ENCODE data around the gene DENND1A.

Gene DENND1A

GRCh38 chr9:123591283-123591682, 338.6 kb downstream of the DENND1A start:
- in situ Hi-C loops (cut with HindIII; ENCODE audit: low sequenced_read_pairs), result no loop called here

- in situ Hi-C loops (cut with HindIII; ENCODE audit: low sequenced_read_pairs), result no loop called here
Observed at GRCh38 chr9:123590499-123590898, 339.4 kb downstream of the DENND1A start.

DNA sequence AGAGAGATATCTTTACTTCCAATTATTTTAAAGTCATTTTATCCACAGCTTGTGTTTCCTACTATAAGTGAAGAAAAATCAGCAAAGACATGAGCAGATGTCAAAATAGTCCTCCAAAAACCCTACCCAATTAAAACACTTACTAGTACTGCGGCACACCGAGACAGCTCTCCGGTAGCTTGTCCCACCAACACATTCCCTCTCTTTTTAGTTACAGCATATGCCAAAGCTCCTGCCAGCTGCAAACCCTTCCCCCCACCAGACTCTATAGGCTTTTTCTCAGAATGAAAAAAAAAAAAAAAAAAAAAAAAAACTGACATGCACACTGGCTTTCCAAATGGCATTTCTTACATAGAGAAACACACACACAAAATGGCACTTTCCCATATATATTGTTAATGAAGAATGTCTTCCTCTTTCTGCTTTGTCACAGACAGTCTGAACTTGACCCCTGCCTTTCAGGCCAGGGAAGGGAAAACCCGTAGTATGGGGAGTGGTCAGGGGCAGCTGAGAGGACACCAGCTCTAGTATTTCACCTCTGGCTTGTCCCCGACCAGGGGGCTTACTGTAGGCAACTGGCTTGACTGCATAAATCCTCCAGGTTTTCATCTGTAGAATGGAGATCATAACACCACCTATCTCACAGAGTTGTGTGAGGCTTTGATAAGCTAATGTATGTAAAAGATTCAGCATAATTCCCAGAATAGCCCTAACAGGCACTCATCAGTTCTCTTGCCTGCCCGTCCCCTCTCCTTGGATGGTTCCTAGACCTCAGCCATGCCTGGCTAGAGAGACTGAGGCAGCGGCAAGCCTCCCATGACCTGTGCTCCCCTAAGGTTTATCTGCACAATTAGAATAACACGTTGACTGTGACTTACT, 340.3 kb downstream of the DENND1A start:
- in situ Hi-C loops (cut with HindIII; ENCODE audit: low sequenced_read_pairs), result no loop called here

- in situ Hi-C loops (cut with HindIII; ENCODE audit: low sequenced_read_pairs), result no loop called here
Observed at GRCh38 chr9:123586275-123586674, 343.7 kb downstream of the DENND1A start.

- in situ Hi-C loops (cut with HindIII; ENCODE audit: low sequenced_read_pairs), result no loop called here
Observed at GRCh38 chr9:123584202-123585176, 345.4 kb downstream of the DENND1A start.

GRCh38 chr9:123583646-123584045, 346.3 kb downstream of the DENND1A start:
- in situ Hi-C loops (cut with HindIII; ENCODE audit: low sequenced_read_pairs), result no loop called here

DNA sequence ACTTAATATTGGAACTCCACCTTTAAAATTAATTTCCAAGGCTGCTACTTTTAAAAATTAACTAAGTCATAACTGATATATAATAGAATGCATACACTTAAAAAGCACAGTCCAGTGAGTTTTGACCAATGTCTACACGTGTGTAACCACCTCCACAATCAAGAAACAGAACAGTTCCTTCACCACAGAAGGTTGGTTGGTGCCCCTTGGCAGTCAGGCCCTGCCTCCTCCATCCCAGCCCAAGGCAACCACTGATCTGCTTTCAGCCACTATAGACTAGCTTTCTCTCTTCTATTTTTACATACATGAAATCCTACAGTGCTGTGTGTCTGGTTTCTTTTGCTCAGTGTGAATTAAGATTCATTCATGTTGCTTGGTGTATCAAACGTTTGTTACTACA, 358.7 kb downstream of the DENND1A start:
- in situ Hi-C loops (cut with HindIII; ENCODE audit: low sequenced_read_pairs), result no loop called here

DNA sequence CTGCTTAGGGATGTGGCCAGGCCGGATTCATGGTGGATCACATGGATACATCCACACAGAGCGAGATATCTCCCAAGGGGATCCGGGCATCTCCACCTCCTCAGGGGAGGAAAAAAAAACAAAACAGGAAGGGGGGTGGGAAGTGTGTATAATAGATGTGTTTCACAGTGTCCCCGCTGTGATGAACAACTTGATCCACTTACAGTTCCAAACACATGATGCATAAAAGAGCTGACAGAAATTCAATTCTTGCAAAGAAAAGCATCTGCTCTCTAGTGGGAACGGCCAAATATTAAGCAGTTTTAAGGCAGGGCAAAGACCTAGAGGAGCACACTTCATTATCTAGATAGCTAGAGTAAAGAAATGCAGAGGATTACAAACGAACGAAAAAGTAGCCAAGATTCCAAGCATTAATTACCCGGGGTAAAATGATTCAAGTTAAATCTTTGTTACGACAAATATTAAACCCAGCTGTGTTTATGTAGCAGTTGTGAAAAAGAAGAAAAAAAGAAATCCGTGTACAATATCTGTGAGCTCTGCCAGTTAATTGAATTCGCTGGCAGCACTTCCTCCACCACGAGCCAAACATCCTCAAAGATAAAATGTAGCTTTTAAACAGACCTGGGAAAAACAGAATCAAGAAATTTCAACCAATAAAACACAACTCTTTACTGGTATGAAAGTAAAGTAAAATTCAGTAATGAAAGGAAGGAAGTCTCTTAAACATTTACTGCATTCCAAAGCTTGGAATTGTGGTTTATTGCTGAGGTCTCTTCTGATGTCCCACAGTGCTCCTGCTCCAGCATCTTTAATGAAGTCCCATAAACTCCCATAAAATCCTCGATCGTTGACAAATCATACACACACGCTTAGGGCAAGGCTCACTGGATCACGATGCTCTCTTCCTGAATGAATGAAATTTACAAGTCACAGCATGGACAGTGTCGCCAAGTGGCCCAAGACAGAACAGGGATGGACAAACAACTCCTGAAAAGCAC, 360.9 kb downstream of the DENND1A start:
- in situ Hi-C loops (cut with HindIII; ENCODE audit: low sequenced_read_pairs), result no loop called here

DNA sequence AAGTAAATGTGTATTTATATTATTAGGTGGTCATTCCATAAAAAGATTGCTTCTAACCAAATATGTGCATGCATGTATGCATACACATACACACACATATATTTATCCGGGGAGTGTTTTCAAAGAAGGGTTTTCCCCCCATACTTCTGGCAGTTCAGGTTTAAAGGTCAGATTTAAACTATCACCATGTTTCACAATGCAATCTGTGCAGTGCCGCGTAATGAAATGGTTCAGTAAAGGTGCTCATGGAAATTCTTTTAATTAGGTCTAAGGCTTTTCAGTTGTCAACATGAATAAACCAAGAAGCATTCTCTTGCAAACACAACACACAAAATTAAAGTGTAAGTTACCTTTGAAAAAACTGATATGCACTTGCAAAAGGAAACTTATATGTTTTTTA, 362.9 kb downstream of the DENND1A start:
- in situ Hi-C loops (cut with HindIII; ENCODE audit: low sequenced_read_pairs), result no loop called here

GRCh38 chr9:123564652-123565051, 365.3 kb downstream of the DENND1A start:
- in situ Hi-C loops (cut with HindIII; ENCODE audit: low sequenced_read_pairs), result no loop called here

- in situ Hi-C loops (cut with HindIII; ENCODE audit: low sequenced_read_pairs), result no loop called here
Observed at GRCh38 chr9:123562844-123563346, 367.0 kb downstream of the DENND1A start.

DNA sequence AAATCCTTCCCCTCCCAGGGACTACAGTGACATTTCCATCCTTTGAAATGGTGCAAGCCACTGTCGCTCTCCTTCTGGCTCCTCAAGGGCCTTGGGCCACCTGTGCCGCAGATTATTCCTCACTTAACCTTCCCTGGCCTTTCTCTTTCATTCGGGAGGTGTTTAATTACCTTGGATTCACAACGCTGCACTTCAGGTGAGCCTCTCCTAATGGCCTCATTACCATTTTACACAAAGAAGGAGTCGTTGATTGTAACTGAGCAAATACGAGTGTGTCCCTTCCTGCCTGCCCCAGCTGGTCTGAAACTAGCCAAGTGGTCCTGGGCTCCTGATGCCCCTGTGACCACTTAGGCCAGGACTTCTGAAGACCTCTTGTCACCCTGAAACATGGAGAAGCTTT, 368.9 kb downstream of the DENND1A start:
- in situ Hi-C loops (cut with HindIII; ENCODE audit: low sequenced_read_pairs), result no loop called here

GRCh38 chr9:123556464-123557435, 373.2 kb downstream of the DENND1A start:
- in situ Hi-C loops (cut with HindIII; ENCODE audit: low sequenced_read_pairs), result no loop called here

- in situ Hi-C loops (cut with HindIII; ENCODE audit: low sequenced_read_pairs), result no loop called here
Observed at GRCh38 chr9:123555646-123556045, 374.3 kb downstream of the DENND1A start.

DNA sequence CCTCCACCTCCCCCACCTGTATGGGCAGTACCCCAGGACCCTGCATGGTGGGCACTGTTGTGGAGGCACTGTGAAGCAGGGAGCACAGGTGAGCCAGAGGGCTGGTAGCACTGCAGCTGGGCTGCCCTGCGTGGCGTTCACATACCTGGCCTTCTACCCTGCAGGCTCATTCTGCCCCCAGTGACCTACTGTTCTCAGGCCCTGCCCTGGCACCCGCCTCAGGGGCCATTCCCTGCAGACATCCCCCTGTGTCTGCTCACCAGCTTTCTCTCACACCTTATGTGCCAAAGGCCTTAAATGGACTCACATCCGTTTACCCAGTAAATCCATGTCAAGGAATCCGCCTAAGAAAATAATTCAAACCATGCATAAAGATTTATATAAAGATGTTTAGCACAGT, 377.4 kb downstream of the DENND1A start:
- in situ Hi-C loops (cut with HindIII; ENCODE audit: low sequenced_read_pairs), result no loop called here

DNA sequence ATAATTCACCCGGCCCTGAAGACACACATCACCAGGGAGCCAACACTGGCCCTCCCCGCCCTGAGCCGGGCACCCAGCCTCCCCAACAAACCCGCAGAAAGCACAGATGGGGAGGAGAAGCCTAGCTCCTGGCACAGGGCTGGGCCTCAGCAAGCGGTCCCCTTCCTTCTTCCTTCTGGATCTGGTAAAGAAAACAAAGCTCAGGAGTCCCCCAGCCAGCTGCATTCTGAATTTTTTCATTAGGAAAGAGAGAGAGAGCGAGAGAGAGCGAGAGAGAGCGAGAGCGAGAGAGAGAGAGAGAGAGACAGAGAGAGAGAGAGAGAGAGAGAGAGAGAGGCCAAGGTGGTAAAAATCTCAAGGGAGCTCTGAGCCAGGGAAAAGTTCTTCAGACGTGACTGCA, 378.2 kb downstream of the DENND1A start:
- in situ Hi-C loops (cut with HindIII; ENCODE audit: low sequenced_read_pairs), result no loop called here

DNA sequence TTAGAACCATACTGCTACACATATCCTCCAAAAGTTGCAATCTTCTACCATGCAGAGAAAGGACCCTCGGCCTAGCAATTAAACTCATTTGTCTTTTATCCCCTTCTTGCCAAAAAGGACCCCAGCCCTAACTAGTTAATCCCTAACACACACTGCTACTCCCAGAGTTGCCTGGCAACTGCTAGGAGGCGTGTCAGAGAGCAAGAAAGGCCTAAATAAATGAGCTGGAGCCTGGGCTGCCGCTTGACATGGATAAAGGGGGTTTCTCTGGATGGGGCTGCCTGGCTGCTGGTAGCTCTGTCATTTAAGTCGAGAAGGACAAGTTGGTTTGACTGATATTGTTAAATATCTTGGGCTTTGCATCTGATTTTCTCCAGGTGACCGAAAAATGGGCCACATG, 379.1 kb downstream of the DENND1A start:
- in situ Hi-C loops (cut with HindIII; ENCODE audit: low sequenced_read_pairs), result no loop called here

DNA sequence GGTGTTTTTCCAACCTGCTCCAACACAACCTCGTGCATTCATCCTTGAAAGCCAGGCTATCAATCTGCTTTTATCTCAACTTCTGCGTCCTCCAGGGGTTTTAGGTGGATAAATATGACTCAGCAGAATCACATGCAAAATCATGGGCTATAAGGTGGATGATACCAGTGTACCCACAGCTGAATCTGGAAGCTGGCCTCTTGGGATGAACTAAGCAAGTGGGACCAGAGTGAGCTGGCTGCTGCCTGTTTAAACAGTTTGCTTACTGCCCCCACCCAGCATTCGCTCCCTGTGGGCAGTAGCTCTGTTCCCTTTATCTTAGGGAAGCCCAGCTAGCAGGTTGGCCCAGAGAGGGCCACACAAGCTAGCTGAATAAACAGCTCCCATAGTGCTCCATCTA, 379.9 kb downstream of the DENND1A start:
- in situ Hi-C loops (cut with HindIII; ENCODE audit: low sequenced_read_pairs), result no loop called here

All from DLD1 (cell line).